ENCODE results near the gene MTURN.

MTURN gene

DNA sequence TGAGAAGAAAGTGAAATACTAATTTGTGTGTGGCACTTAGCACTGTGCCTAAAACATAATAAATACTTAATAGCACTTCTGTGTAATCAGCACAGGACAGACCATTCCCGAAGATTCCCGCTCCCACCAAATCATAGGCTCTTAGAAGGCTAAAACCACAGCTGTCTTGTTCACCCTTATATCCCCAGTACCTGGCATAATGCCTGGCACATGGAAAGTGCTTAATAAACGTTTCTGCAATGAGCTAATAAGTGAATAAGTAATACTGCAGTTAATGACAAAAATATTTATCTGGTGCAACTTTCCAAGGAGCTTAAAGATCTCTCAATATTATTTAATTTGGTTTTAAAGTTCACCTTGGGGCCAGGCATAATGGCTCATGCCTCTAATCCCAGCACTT is 43.2 kb downstream of the MTURN start:
- Histone ChIP-seq H3F3A (ENCODE audit: insufficient read depth, low read length) (no peaks in the 10 kb centered on the region), H2AFZ (ENCODE audit: low read length) (no peak overlapping the region), H3K27me3 (replicated peaks; ENCODE audit: insufficient read depth, low read length) (no peaks in the 10 kb centered on the region), H4K20me1 (ENCODE audit: insufficient read depth, low read length) (no peaks in the 10 kb centered on the region), H3K9me3 (replicated peaks; ENCODE audit: insufficient read depth, low read length) (no peaks in the 10 kb centered on the region), H3K9me2 (replicated peaks; ENCODE audit: insufficient read depth, low read length) (no peaks in the 10 kb centered on the region), H3K36me3 (replicated peaks; ENCODE audit: insufficient read depth, low read length) (no peaks in the 10 kb centered on the region), H3K4me1 (ENCODE audit: low read length) (peaks cover 10% of the 10 kb centered on the region), H3K9ac (ENCODE audit: low read length) (no peak overlapping the region), H3K79me2 (ENCODE audit: low read length) (no peaks in the 10 kb centered on the region), H3K4me3 (ENCODE audit: low read length) (no peak overlapping the region), H3K27ac (ENCODE audit: low read length) (no peak overlapping the region), H3K4me2 (ENCODE audit: low read depth, low read length) (no peak overlapping the region)
- no peak for TF ChIP-seq EZH2 (optimal IDR thresholded peaks at IDR 0.05; ENCODE audit: low read depth, low read length)
- TF ChIP-seq EZH2phosphoT487 (IDR thresholded peaks at IDR 0.05; ENCODE audit: low read length), result no peak
- TF ChIP-seq, protein P1, sequence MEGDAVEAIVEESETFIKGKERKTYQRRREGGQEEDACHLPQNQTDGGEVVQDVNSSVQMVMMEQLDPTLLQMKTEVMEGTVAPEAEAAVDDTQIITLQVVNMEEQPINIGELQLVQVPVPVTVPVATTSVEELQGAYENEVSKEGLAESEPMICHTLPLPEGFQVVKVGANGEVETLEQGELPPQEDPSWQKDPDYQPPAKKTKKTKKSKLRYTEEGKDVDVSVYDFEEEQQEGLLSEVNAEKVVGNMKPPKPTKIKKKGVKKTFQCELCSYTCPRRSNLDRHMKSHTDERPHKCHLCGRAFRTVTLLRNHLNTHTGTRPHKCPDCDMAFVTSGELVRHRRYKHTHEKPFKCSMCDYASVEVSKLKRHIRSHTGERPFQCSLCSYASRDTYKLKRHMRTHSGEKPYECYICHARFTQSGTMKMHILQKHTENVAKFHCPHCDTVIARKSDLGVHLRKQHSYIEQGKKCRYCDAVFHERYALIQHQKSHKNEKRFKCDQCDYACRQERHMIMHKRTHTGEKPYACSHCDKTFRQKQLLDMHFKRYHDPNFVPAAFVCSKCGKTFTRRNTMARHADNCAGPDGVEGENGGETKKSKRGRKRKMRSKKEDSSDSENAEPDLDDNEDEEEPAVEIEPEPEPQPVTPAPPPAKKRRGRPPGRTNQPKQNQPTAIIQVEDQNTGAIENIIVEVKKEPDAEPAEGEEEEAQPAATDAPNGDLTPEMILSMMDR (IDR thresholded peaks at IDR 0.05; ENCODE audit: low read length), result no peak
- DNase-seq, result no peak

DNA sequence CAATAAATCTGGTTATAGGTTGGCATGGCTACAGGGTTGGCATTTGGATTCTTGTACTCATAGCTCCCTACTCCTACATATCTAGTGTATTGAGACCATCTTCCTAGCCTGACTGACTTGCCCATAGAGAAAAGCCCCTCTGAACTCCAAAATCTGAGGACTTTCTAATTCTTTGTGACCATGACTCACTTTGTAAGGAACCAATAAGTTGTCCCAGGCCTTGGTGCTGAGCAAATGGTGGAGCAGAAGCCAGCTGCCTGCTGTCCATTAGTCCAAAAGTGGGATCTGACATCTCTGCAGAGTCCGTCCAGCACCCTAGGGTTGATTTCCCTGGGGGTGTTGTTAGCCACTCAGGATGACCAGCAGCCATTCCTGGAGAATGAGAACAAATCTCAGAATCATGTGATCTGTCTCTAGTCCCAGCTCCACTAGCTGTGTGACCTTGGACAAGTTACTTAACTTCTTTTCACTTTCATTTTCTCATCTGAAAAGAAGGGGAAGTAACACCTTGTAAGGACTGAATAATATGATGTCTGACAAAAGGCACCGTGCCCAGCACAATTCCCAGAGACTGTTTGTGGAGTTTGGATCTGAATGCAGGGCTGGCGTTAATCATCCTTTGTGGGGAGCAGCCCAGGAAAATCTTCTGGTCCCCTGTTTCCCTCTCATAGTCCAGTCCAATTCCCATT is 44.1 kb downstream of the MTURN start:
- no peaks in the 10 kb centered on the region for H3K9me2 ChIP-seq (replicated peaks; ENCODE audit: insufficient read depth, low read length)
- H2AFZ ChIP-seq (ENCODE audit: low read length), result peak overlapping the region; percentile 91
- H3K9ac ChIP-seq (ENCODE audit: low read length), result no peak overlapping the region
- peaks cover 10% of the 10 kb centered on the region for H3K4me1 ChIP-seq (ENCODE audit: low read length)
- H3K4me3 ChIP-seq (ENCODE audit: low read length), result peak overlapping the region; percentile 15; the same call in 1 of the 2 replicates
- peak overlapping the region; percentile 46 for H3K4me2 ChIP-seq (ENCODE audit: low read depth, low read length)
- no peaks in the 10 kb centered on the region for H3K9me3 ChIP-seq (replicated peaks; ENCODE audit: insufficient read depth, low read length)
- H3K27ac ChIP-seq (ENCODE audit: low read length), result peak overlapping the region; percentile 2; the same call in 1 of the 2 replicates
- H3F3A ChIP-seq (ENCODE audit: insufficient read depth, low read length), result no peaks in the 10 kb centered on the region
- TF ChIP-seq EZH2 (optimal IDR thresholded peaks at IDR 0.05; ENCODE audit: low read depth, low read length) (no peak), EZH2phosphoT487 (IDR thresholded peaks at IDR 0.05; ENCODE audit: low read length) (no peak)
- TF ChIP-seq, protein P1 (IDR thresholded peaks at IDR 0.05; ENCODE audit: low read length), result no peak
- no peaks in the 10 kb centered on the region for H3K79me2 ChIP-seq (ENCODE audit: low read length)
- H4K20me1 ChIP-seq (ENCODE audit: insufficient read depth, low read length), result no peaks in the 10 kb centered on the region
- H3K27me3 ChIP-seq (replicated peaks; ENCODE audit: insufficient read depth, low read length), result no peaks in the 10 kb centered on the region
- no peaks in the 10 kb centered on the region for H3K36me3 ChIP-seq (replicated peaks; ENCODE audit: insufficient read depth, low read length)
- DNase-seq, result peak; percentile 82

DNA sequence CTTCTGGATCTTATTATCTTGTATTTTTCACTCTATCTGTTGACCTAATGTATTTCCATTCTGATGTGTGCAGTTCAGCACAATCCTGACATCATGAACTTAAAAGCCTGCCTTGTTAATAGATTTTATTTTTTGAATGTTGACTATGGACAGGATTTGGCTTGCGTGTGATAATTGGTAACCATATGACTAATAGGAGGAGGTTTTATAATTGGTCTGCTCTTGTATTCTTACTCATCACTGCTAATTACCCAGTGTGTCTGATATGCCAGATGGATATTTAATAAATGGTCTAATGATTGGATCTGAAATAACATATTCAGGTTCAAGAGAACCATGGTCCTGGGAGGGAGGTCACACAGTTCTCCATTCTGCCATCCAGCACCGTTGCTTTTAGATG is 45.9 kb downstream of the MTURN start:
- DNase-seq, result no peak
- TF ChIP-seq EZH2 (optimal IDR thresholded peaks at IDR 0.05; ENCODE audit: low read depth, low read length) (no peak), EZH2phosphoT487 (IDR thresholded peaks at IDR 0.05; ENCODE audit: low read length) (no peak)
- TF ChIP-seq, protein P1 (IDR thresholded peaks at IDR 0.05; ENCODE audit: low read length), result no peak
- H3K9ac ChIP-seq (ENCODE audit: low read length), result no peak overlapping the region
- H3F3A ChIP-seq (ENCODE audit: insufficient read depth, low read length), result no peaks in the 10 kb centered on the region
- H2AFZ ChIP-seq (ENCODE audit: low read length), result no peak overlapping the region
- H3K9me3 ChIP-seq (replicated peaks; ENCODE audit: insufficient read depth, low read length), result no peaks in the 10 kb centered on the region
- no peaks in the 10 kb centered on the region for H3K79me2 ChIP-seq (ENCODE audit: low read length)
- no peaks in the 10 kb centered on the region for H4K20me1 ChIP-seq (ENCODE audit: insufficient read depth, low read length)
- no peaks in the 10 kb centered on the region for H3K9me2 ChIP-seq (replicated peaks; ENCODE audit: insufficient read depth, low read length)
- H3K27ac ChIP-seq (ENCODE audit: low read length), result no peak overlapping the region
- no peaks in the 10 kb centered on the region for H3K27me3 ChIP-seq (replicated peaks; ENCODE audit: insufficient read depth, low read length)
- no peak overlapping the region for H3K4me2 ChIP-seq (ENCODE audit: low read depth, low read length)
- H3K4me1 ChIP-seq (ENCODE audit: low read length), result peaks cover 10% of the 10 kb centered on the region
- H3K36me3 ChIP-seq (replicated peaks; ENCODE audit: insufficient read depth, low read length), result no peaks in the 10 kb centered on the region
- no peak overlapping the region for H3K4me3 ChIP-seq (ENCODE audit: low read length)

Measured in MM.1S (cell line).